ENCODE results near the gene CROCC2.

Gene CROCC2

DNA sequence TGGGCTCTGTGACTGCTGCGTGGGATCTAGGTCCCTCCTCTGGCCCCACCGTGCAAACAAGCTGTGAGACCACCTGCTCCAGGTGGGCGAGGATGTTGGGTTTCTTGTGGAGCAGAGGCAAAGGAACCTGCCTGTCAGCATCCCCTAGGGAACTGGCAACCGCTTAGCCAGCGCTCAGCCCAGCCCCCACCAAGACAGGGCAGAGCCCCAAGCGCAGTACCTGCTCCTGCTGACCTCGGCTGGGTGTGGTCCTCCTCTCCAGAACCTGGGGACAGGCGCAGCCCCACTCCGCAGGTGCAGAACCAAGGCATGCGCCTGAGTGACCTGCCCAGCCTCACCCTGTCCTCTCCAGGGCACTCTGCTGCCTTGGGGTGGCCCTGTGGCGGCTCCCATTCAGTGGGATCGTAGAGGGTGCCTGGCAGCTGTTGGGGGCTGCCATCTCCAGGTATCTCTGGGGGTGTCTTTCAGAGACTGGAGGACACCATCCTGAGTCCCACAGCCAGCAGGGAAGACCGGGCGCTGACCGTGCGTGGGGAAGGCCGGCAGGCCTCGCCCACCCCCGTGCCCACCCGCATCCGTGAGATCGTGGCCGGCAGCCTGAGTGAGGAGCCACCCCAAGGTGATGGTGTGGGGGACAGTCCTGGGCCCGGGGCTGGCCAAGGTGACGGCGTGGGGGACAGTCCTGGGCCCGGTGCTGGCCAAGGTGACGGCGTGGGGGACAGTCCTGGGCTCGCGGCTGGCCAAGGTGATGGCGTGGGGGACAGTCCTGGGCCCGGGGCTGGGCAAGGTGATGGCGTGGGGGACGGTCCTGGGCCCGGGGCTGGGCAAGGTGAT lies 12.3 kb downstream of the CROCC2 start:
- DNase-seq: peak in 6 of 10 donors; percentile 2 to 79 (median 37)
- intact Hi-C loops (cut with DNase I): no loop called here

DNA sequence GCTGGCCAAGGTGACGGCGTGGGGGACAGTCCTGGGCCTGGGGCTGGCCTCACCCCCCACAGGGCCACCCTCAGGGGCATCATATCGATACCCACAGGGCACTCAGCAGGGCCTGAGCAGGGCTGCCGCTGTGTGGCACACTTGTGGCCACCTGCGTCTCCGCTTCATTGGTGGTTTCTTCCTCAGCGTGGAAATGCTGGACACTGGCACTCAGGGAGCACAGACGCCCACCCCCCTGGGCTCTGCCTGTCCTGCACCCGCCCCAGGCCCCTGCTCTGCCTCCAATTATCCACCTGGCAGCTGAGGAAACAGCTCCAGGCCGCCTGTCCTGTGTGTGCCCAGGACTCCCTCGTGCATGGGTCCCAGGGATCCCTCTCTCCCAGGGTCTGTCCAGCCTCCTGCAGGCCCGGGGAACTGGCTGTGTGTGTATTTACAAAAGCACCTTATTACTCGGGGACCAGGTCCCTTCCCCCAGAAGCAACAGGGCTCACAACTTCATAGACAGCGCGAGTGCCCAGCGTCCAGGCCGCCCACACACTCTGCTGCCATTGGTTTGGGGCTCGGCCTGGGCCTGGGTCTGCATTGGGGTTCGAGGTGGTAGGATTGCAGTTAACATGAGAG lies 13.1 kb downstream of the CROCC2 start:
- DNase-seq: peak in 8 of 10 donors; percentile 1 to 62 (median 10)

DNA sequence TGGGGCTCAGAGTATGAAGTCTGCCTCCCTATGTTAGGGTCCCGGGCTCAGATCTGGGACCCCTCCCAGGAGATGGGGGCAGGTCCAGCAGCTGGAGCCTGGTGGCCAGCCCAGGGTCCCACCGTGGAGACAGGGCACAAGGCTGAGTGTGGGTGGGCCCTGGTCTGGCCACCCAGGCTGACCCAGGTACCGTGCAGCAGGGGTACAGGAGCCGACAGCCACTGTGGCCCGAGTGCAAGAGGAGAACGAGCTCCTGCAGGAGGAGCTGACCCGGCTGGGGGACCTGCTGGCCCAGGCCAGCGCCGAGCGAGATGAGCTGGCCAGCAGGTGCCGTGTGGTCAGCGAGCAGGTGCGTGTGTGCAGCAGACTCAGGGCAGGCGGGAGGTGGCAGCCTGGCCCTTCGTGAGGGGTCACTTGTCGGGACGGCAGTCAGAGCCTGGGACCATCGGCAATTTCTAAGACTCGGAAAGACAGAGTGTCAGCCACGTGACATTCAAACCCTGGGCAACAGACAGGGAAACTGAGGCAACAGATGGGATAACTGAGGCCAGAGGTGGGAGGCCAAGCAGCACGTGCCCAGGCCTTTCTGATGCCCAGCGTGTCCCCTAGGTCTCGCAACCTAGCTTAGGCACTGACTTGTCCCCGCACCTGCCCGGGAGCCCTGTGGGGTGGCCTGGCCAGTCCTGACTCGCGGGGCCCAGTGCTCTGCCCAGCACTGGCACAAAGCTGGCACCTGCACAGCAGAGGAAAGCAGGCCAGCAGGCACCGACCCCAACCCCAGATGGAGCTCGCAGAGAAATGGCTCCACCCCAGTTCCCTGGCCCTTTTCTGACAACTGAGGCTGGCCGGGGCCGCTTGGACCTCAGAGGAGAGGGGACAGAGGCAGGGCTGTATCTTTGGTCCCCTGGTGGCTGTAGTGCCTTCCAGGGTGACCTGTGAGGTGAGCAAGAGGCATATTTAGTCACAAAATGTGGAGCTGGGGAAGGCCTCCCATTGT lies 13.9 kb downstream of the CROCC2 start:
- peak in 8 of 10 donors; percentile 3 to 82 (median 10) for DNase-seq
- intact Hi-C loops (cut with DNase I): no loop called here

More for the DNA sequence above, 13.1 kb downstream of the CROCC2 start:
- intact Hi-C loops (cut with DNase I): no loop called here

DNA sequence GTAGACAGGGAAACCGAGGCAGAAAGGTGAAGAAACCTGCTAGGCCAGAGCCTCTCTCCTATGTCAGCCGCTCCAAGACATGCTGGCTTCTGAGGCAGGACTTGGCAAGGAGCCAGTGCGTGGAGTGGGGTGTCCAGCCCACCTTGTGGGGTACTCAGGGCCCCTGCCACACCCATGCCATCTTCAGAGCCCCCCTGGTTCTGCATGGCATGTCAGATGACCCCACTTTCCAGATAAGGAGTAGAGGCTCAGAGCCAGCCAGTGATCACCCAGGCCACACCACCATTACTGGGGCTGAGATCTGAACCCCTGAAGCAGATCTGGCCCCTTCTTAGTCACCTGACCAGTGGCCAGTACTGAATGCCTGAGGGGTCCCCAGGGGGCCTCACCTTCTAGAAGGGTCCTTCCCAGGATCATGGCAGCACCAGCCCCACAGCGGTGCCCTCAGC lies 14.7 kb downstream of the CROCC2 start:
- peak in 9 of 10 donors; percentile 2 to 79 (median 9) for DNase-seq
- intact Hi-C loops (cut with DNase I): no loop called here

DNA sequence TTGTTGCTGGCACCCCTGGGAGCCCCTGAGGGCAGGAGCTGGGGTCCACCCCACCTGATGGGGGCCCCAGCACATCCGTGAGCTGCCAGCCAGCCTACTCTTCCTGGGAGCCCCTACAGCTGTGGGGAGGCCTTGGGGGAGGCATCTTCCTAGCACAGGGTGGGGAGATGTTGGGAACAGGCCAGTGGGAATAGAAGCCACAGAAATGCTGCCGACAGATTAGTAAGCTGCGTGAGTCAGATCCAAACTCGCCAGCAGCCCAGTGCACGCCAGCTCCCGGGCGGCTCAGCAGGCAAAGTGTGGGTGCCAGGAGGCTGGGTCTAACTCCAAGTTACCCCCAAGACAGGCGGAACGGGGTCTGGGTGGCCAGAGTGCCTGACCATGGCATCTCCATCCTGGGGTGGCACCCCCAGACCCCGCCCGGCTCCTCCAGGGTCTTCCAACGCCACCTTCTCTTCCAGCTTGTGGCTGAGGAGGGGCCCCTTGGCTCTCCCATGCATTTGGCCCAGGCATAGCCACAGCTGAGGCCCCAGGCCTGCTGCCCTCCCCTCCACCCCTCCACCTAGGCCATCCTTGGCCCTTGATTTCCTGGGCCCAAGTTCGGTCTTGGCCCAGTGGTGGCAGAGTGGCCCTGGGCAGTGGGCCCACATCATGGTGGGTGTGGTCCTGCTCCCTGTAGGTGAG lies 15.3 kb downstream of the CROCC2 start:
- intact Hi-C loops (cut with DNase I): no loop called here
- DNase-seq: peak in 9 of 10 donors; percentile 8 to 94 (median 67)

DNA sequence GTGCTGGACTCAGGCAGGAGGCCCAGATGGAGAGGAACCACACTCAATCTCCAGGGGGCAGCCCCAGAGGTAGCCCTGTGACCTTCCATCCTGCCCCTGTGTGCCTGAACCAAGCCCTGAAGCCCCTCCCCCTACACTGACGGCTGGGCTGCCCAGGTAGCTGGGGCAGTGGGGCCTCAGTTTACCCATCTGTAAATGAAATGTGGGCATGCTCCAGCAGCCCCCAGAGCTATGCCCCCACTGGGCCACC lies 15.8 kb downstream of the CROCC2 start:
- intact Hi-C loops (cut with DNase I): no loop called here
- DNase-seq: peak in 6 of 10 donors; percentile 1 to 29 (median 5)

DNA sequence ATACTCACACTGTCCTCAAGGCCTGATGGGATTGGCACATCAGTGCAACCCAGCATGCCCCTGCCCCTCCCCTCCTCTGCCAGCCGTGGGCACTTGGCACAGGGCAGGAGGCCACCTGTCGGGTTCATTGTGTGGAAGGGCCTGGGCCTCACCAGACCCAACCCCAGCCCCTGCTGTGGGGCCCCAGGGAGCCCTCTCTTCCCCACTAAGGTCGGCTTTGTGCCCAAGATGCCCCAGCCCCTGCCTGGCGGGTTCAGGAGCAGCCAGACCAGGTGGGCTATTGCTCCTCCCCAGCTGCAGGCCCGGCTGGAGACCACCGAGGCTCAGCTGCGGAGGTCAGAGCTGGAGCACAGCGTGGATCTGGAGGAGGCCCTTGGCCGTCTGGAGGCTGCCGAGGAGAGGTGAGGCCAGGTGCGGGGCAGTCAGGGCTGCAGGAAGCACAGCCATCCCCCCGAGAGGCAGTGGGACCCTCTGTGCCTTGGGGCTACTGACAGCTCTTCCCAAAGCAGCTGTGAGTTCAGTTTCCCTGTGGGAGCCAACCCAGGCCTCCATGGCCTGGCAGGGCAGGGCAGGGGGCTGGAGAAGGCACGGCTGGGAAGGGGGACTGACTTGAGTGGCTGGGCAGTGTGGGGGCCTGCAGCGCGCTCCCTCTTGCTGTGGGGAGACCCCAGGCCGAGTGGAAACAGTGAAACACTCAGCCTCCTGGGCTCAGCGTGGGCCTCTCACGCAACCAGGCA lies 16.3 kb downstream of the CROCC2 start:
- intact Hi-C loops (cut with DNase I): no loop called here
- peak in 8 of 10 donors; percentile 3 to 61 (median 14) for DNase-seq

DNA sequence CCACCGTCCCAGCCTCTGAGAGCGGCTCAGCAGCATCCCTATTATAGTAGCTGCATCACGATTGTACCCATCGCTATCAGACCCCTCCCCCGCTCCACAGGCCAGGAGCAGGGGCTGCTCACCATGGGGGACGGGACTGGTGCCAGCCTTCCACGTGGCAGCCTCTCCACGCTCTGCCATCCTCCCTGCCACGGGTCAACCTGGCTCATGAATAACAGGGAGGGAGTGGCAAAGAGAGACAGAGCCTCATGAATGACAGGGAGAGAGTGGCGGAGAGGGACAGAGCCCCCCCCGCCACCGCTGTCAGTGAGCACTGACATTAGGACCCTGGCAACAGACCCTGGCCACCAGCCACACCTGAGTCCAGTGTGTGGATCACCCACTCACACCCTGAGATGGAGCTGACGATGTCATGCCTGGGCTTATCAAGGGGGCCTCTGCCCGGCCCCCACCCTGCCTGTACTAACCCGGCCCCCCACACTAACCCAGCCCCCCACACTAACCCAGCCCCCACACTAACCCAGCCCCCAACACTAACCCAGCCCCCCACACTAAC lies 16.9 kb downstream of the CROCC2 start:
- intact Hi-C loops (cut with DNase I): no loop called here
- peak in 8 of 10 donors; percentile 3 to 51 (median 7) for DNase-seq

DNA sequence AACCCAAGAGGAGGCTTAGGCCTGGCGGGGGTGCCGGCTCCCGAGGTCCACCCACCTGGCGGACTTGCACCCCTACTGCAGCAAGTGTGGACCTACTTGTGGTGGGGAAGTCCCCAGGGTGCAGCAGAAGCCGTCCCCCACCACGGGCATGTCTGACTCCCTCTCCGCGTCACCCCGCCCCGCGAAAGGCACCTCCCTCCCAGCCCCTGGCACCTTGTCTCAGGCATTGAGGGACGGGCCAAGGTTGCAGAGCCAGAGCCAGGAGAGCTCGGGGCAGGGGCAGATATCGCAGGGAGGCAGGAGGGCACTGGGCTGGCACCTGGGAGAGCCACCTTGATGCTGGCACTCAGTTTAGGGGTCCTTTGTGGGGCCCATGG lies 19.0 kb downstream of the CROCC2 start:
- intact Hi-C loops (cut with DNase I): no loop called here
- peak in 8 of 10 donors; percentile 5 to 65 (median 8) for DNase-seq

DNA sequence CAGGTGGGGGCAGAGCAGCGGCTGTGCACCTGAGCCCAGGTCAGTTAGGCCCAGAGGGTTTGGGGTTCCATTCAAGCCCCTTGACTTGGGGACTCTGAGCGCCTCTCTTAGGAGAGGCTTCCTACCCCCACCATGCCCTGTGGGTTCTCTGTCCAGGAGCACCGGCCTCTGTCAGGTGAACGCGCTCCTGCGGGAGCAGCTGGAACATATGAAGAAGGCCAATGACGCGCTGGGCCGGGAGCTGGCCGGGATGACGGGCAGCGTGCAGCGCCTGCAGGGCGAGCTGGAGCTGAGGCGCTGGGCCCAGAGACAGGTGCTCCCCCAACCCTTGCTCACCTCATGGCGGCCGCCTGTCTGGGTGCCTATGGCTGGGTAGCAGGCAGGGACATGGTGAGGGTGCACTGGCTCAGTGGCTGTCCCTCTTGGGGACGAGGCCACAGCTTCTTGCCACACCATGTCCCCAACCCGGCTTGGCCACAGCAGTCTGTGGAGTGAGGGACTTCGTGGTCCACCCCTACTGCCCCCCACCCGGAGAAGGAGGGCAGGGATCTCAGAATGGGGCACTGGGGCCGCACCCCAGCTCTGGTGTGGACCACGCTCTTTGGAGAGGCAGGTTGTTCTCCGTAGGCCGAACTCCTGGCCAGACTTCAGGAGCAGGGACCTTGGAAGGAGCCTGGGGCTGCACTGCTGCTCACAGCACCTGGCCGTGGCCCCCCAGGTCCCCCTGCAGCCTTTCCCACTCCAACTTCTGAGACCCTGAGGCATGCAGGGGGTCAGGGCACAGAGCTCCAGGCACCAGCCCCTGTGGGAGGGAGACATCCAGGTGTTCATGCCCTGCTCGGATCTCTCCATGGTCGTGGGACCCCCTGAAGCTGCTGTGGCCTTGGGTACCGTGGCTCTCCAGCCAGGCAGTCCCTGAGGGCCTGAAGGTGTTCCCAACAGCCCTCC lies 19.7 kb downstream of the CROCC2 start:
- DNase-seq: peak in 9 of 10 donors; percentile 2 to 74 (median 8)
- intact Hi-C loops (cut with DNase I): no loop called here

DNA sequence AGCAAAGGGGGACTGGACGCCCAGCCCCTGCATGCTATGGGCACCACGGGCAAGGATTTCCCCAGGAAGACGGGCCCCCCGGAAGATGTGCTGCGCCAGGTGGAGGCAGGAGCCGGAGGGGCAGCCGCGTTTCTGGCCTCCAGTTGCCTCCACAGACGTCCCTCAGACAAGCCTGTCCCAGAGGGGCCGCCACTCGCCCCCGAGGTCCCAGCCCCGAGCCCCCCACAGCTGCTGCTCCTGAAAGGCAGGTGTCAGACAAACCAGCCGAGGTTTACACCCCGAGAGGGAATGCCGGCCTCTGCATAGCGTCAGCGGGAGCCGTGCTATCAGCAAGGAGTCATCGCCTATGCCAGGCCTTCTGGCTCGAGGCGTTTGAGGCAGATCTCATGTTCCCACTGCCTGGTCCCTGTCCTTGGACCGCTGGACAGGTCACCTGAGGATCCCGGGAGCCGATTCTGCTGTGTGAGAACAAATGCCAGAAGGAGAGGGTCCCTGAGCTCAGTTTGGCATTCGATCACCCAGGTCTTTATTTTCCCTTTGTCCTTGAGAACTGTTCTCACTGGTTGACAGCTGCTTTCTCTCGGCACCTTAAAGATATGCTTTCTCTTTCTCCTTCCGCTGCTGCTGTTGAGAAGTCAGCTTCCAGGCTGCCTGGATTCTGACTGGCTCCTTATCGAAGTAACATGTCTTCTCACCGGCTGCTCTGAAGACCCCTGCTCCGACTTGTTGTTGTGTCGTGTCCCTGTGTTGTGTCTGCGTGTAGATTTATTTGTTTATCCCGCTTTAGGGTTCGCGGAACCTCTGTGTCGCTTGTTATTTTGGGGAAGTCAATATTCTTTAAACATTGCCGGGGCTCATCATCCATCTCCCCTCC lies 20.6 kb downstream of the CROCC2 start:
- DNase-seq: peak in 9 of 10 donors; percentile 5 to 82 (median 9)
- intact Hi-C loops (cut with DNase I): no loop called here

DNA sequence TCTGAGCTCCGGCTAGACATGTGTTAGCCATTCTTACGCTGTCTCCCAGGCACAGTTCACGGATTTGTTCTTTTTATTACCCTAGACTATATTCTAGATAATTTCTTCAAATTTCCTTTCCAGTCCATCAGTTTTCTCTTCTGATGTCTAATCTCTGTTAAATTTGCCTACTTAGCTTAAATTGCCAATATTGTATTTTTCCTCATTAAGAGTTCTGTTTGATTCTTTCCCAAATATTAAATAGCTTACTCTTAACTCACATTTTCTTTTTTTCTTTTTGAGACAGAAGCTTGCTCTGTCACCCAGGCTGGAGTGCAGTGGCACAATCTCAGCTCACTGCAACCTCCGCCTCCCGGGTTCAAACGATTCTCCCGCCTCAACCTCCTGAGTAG lies 21.2 kb downstream of the CROCC2 start:
- peak in 2 of 10 donors; percentile 6 to 7 for DNase-seq
- intact Hi-C loops (cut with DNase I): no loop called here

DNA sequence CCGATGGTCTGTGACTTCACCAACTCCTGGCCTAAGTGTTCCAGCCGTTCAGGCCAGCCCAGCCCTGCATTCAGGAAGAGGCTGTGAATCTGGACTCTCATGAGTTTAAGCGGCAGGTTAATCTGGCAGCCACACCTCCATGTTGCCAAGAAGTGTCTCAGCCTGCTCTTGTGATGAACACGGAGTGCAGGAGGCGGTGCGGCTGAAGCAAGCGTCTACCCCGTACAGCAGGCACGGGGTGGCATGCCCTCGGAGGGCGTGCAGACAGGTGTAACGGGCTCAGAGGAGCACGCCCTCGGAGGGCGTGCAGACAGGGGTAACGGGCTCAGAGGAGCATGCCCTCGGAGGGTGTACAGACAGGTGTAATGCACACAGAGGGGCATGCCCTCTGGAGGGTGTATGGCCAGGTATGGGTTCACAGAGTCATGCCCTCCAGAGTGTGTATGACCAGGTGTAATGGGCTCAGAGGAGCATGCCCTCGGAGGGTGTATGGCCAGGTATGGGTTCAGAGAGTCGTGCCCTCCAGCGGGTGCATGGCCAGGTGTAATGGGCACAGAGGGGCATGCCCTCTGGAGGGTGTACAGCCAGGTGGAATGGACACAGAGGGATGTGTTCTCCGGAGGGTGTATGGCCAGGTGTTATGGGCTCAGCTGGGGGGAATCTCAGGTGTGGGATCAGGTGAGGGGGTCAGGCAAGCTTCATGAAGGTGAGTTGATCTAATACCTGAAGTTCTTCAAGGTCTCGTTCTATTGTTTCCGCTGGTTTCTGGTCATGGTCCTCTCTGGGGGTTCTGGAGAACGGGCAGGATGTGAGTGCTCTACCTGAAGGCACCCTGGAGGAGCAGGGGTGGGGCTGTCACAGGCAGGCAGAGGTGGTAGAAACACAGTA lies 22.6 kb downstream of the CROCC2 start:
- DNase-seq: peak in 7 of 10 donors; percentile 1 to 66 (median 5)
- intact Hi-C loops (cut with DNase I): no loop called here

DNA sequence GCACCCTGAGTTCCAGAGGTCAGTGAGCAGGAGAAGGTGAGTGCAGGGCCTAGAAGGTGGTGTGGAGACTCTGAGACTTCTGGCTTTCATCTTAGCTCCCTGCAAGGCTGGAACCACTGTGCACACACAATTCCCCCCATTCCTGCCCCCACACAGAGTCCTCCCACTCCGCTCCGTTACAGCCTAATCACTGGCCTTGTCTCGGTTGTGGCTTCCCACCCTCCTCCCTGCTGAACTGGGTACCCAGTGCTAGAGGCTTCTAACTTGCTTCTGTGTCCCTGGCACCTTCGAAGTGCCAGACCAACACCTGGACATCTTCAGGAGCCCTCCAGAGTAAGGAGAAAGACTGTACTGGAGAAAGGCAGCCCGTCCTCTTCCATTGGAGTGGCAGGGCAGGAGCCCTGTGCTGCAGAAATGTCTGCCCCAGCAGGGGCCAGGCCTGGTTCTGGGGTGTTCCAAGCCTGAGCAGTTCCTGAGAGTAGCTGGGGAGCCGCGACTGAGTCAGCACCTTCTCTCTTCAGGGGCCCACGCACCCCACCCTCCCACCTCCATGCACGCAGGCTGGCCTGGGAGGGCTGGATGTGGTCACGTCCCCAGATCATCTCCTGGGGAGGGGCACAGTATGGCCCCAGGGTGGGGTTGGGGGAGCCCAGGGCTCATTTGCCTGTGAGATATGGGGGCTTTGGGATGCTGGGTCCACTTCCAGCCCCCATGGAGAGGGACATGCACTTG lies 23.4 kb downstream of the CROCC2 start:
- intact Hi-C loops (cut with DNase I): no loop called here
- peak in 8 of 10 donors; percentile 1 to 68 (median 13) for DNase-seq

DNA sequence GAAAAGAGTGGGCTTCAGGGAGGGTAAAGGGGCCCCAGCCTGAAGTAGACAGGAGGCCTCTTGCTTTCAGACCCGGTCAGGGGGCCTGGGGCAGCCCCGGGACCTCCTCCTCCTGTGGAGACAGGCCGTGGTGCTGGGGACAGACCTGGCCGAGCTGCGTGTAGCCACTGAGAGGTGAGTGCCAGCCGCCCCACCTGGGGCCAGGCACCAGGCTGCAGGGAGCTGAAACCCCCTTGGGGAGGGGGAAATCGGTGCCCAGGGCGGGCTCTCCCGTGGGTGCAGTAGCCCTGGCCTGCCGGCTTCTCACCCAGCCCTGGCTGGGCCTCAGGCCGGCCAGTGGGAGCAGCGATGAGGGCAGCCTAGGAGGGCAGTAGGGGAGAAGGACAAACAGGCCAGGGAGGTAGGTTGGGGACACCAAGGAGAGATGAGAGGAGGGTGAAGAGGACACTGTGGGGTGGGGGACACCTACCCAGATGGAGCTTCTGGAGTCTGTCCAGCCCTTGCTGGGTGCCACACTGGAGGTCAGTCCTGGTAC lies 24.0 kb downstream of the CROCC2 start:
- DNase-seq: peak in 7 of 10 donors; percentile 3 to 80 (median 16)
- intact Hi-C loops (cut with DNase I): no loop called here
